HCT116 (cell line): ENCODE measurements around the gene ATG14. TPM values are rescaled to one million over a fixed set of nuclear protein-coding genes. Genes with fewer than 3 reads are reported as not detected.
A peak's percentile ranks its signal among the peaks of the same experiment; 100 is the strongest.

Experiments
- ATAC-seq: fragments of 200-7000 bp; cut with Tn5 transposase; 2 replicates; pipeline ENCODE4 v1.9.1; 2020; ENCODE audit warnings: mild to moderate bottlenecking, moderate library complexity
- BruUV-seq: library from RNA; stranded (reverse); fragments of 400-500 nt; replicated peaks from 2 replicates; lab custom pipeline; 2021; lab: Mats Ljungman, UMichigan
- CTCF ChIA-PET: fragments of 300-600 bp; sonication (Branson Sonifier 250); formaldehyde crosslinking; loops from one replicate; lab custom pipeline; 2021; ENCODE audit warnings: antibody characterized with exemption; lab: Charles Lee
- POLR2A ChIA-PET: fragments of 300-600, 350-600 bp; sonication (Branson Sonifier 250); formaldehyde crosslinking; loops from one replicate; lab custom pipeline; 2021; ENCODE audit warnings: antibody characterized with exemption; lab: Charles Lee
- RAD21 ChIA-PET, 2 experiments: fragments of 300-600 bp; sonication (Branson Sonifier 250); formaldehyde crosslinking; loops; one replicate each; lab custom pipeline; 2023; ENCODE audit warnings: low total read pairs in 2 of 2; ENCODE audit not compliant: uncharacterized antibody in 2 of 2, unreplicated experiment in 2 of 2, low non-redundant PET in 1 of 2; lab: Charles Lee
- DNase-seq: peaks from one replicate; pipeline ENCODE4 v3.0.0-alpha.2; 2010; ENCODE audit warnings: low read depth, low spot score
- H2AFZ ChIP-seq: fragments of 200-600 bp; shearing (Covaris generic), sonication (generic); 2 replicates; pipeline ENCODE4 v1.6.1; 2017; ENCODE audit warnings: low read depth, mixed run types, mixed read lengths, antibody characterized with exemption, low read length; ENCODE audit not compliant: poor library complexity, severe bottlenecking
- H3K27ac ChIP-seq: 2 replicates; pipeline ENCODE4 v1.5.1; 2012; ENCODE audit warnings: low read depth, low read length
- H3K27me3 ChIP-seq: fragments of 200-600 bp; sonication (generic); 2 replicates; pipeline ENCODE4 v1.6.1; 2016; ENCODE audit warnings: mixed run types, low read length, mixed read lengths; ENCODE audit not compliant: insufficient read depth
- H3K36me3 ChIP-seq, 2 experiments: fragments of 200-500 bp in 1 of 2; fragments of 200-600 bp in 1 of 2; sonication (Bioruptor generic) in 1 of 2; sonication (generic) in 1 of 2; 2 replicates each; pipeline versions ENCODE4 v1.5.1 to v1.6.1; 2014 to 2016; ENCODE audit warnings: low read length in 2 of 2, inconsistent platforms in 1 of 2, mixed read lengths in 1 of 2, mixed run types in 1 of 2; ENCODE audit not compliant: insufficient read depth in 2 of 2, control insufficient read depth in 1 of 2
- H3K4me1 ChIP-seq, 2 experiments: fragments of 200-600 bp in 1 of 2; sonication (generic) in 1 of 2; 2 replicates each; pipeline versions ENCODE4 v1.5.1 to v1.6.1; 2012 to 2017; ENCODE audit warnings: low read length in 2 of 2, inconsistent platforms in 1 of 2, mild to moderate bottlenecking in 1 of 2, mixed read lengths in 1 of 2, mixed run types in 1 of 2, moderate library complexity in 1 of 2; ENCODE audit not compliant: insufficient read depth in 2 of 2, control insufficient read depth in 1 of 2
- H3K4me2 ChIP-seq: fragments of 200-600 bp; sonication (generic); 2 replicates; pipeline ENCODE4 v1.6.1; 2017; ENCODE audit warnings: mixed run types, low read length, mixed read lengths
- H3K4me3 ChIP-seq, 2 experiments: fragments of 200-600 bp in 1 of 2; sonication (generic) in 1 of 2; replicated peaks in 1 of 2; 2 replicates each; pipeline ENCODE4 v1.5.1; 2011 to 2016; ENCODE audit warnings: low read length in 2 of 2, control low read depth in 1 of 2, low read depth in 1 of 2, mild to moderate bottlenecking in 1 of 2, mixed read lengths in 1 of 2, mixed run types in 1 of 2
- H3K79me2 ChIP-seq: fragments of 200-600 bp; sonication (generic); 2 replicates; pipeline ENCODE4 v1.6.1; 2017; ENCODE audit warnings: mild to moderate bottlenecking, mixed run types, low read length, moderate library complexity, mixed read lengths; ENCODE audit not compliant: insufficient read depth
- H3K9ac ChIP-seq: fragments of 200-600 bp; sonication (generic); 2 replicates; pipeline ENCODE4 v1.6.1; 2016; ENCODE audit warnings: low read length, mixed read lengths
- H3K9me2 ChIP-seq: fragments of 200-600 bp; sonication (generic), shearing (Covaris generic); 2 replicates; pipeline ENCODE4 v1.6.1; 2017; ENCODE audit warnings: mixed run types, mild to moderate bottlenecking, moderate library complexity; ENCODE audit not compliant: insufficient read depth
- H3K9me3 ChIP-seq, 2 experiments: fragments of 200-500 bp in 1 of 2; fragments of 200-600 bp in 1 of 2; sonication (Bioruptor generic) in 1 of 2; sonication (generic) in 1 of 2; 2 replicates each; pipeline ENCODE4 v1.6.1; 2014 to 2017; ENCODE audit warnings: low read length in 2 of 2, mixed read lengths in 2 of 2, inconsistent platforms in 1 of 2, low read depth in 1 of 2, mild to moderate bottlenecking in 1 of 2, mixed run types in 1 of 2, moderate library complexity in 1 of 2; ENCODE audit not compliant: control insufficient read depth in 1 of 2, insufficient read depth in 1 of 2
- H4K20me1 ChIP-seq: fragments of 200-600 bp; sonication (generic), shearing (Covaris generic); 2 replicates; pipeline ENCODE4 v1.6.1; 2017; ENCODE audit warnings: mixed run types, mild to moderate bottlenecking, moderate library complexity; ENCODE audit not compliant: insufficient read depth
- CBX3 ChIP-seq: IDR thresholded peaks from 2 replicates; pipeline ENCODE4 v1.6.1; 2012; ENCODE audit warnings: low read depth
- CEBPB ChIP-seq: IDR thresholded peaks from 2 replicates; pipeline ENCODE4 v1.6.1; 2012; ENCODE audit warnings: low read depth
- RAD21 ChIP-seq: IDR thresholded peaks from 2 replicates; pipeline ENCODE4 v1.6.1; 2012; ENCODE audit warnings: low read depth, mild to moderate bottlenecking
- intact Hi-C: fragments of 100-400 bp; cut with micrococcal nuclease; formaldehyde crosslinking; loops from 2 replicates; pipeline ENCODE4 v1.10.0; 2022
- total RNA-seq: library from RNA; stranded (reverse); gene quantifications from one replicate; pipeline ENCODE4 v1.2.1, GENCODE V29; 2021; ENCODE audit not compliant: unreplicated experiment
- TF ChIP-seq, protein P1 (sequence below), 3 experiments: fragments of 200-600 bp in 1 of 3; sonication (generic) in 1 of 3; IDR thresholded peaks in 2 of 3; conservative IDR thresholded peaks in 1 of 3; 2 replicates each; pipeline ENCODE4 v1.5.1; 2012 to 2017; ENCODE audit warnings: low read depth in 2 of 3, low read length in 2 of 3, antibody characterized with exemption in 1 of 3, borderline replicate concordance in 1 of 3, control low read depth in 1 of 3, mild to moderate bottlenecking in 1 of 3, mixed read lengths in 1 of 3, mixed run types in 1 of 3, moderate library complexity in 1 of 3; ENCODE audit not compliant: insufficient read depth in 1 of 3

The ATG14 gene
- total RNA-seq, 1 experiment from 2014 or later = 9.9 TPM

DNA sequence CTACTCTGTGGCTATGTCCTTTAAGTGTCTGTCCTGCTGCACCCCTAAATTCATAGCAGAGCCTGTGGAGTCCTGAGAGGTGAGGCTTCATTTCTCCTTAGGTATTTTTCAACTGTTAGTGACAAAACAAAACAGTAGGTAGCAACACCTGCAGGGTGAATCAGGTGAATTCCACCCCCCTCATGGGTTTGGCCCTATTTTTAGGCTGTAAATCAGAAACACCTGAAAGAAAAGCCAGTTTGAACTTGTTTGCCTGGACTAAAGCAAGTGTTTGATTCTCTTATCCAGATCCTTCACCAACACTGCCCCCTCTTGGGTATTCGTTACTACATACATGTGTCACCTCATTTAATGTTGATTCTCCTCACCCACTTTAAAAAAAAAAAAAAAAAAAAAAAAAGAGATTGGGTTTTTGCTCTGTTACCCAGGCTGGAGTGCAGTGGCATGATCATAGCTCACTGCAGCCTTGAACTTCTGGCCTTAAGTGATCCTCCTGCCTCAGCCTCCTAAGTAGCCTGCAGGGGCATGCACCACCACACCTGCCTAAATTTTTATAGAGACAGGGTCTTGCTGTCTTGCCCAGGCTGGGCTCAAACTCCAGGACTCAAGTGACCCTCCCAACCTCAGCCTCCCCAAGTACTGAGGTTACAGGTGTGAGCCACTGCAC lies 18.5 kb upstream of the ATG14 start:
- peak overlapping the region; percentile 14; the same call in 1 of the 2 replicates for H3K4me2 ChIP-seq

More for the DNA sequence above, 18.5 kb upstream of the ATG14 start:
- Histone ChIP-seq H3K9ac (no peak overlapping the region), H3K27me3 (no peaks in the 10 kb centered on the region), H2AFZ (peak overlapping the region; percentile 77), H3K4me1 (peaks cover 7 to 21% of the 10 kb centered on the region in 2 experiments), H3K9me2 (no peaks in the 10 kb centered on the region), H3K79me2 (no peaks in the 10 kb centered on the region), H3K36me3 (no peaks in the 10 kb centered on the region), H3K27ac (no peak overlapping the region), H3K9me3 (no peaks in the 10 kb centered on the region), H4K20me1 (no peaks in the 10 kb centered on the region), H3K4me3 (no peak overlapping the region)
- TF ChIP-seq, protein P1, sequence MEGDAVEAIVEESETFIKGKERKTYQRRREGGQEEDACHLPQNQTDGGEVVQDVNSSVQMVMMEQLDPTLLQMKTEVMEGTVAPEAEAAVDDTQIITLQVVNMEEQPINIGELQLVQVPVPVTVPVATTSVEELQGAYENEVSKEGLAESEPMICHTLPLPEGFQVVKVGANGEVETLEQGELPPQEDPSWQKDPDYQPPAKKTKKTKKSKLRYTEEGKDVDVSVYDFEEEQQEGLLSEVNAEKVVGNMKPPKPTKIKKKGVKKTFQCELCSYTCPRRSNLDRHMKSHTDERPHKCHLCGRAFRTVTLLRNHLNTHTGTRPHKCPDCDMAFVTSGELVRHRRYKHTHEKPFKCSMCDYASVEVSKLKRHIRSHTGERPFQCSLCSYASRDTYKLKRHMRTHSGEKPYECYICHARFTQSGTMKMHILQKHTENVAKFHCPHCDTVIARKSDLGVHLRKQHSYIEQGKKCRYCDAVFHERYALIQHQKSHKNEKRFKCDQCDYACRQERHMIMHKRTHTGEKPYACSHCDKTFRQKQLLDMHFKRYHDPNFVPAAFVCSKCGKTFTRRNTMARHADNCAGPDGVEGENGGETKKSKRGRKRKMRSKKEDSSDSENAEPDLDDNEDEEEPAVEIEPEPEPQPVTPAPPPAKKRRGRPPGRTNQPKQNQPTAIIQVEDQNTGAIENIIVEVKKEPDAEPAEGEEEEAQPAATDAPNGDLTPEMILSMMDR (IDR thresholded peaks at IDR 0.05 in 2 of 3, conservative IDR thresholded peaks at IDR 0.05 in 1 of 3; ENCODE audit: borderline replicate concordance in 1 of 3, insufficient read depth in 1 of 3, low read depth in 2 of 3, low read length in 2 of 3) = peak; percentile 49 to 63 (median 57); a peak in 4 of 6 replicates
- TF ChIP-seq RAD21 (peak; percentile 77), CBX3 (0 out of 2 replicates have a peak, but pooled peaks have one; percentile 30), CEBPB (no peak)
- no TSS peak for BruUV-seq
- intact Hi-C loops = loop anchor here (1.0 to 10.0 kb wide), 2 partner anchors 159 to 215 kb away; partner anchors contain the start of gene FBXO34
- RAD21 ChIA-PET = interaction anchor here in 1 of 2 experiments (0.7 kb wide), 1 partner anchor 208 kb away, joined by 3 read pairs; no protein-coding TSS in a partner anchor
- POLR2A ChIA-PET = no interaction called here
- peak; percentile 66 for DNase-seq
- ATAC-seq = peak; percentile 77
- CTCF ChIA-PET = interaction anchor here (0.9 to 1.5 kb wide), 2 partner anchors 16 to 1044 kb away, joined by 3 to 5 read pairs; no protein-coding TSS in a partner anchor
